SK-N-SH treated with all-trans-retinoic acid at 6 μM for 48 hours (cell line): ENCODE measurements around the gene C17orf100.

Source experiments
- ATAC-seq: fragments of 200-7000 bp; cut with Tn5 transposase; 3 replicates; pipeline ENCODE4 v1.9.1; 2020; ENCODE audit warnings: mild to moderate bottlenecking, moderate library complexity
- ARNTL ChIP-seq: fragments of 450-650 bp; formaldehyde crosslinking; IDR thresholded peaks from 2 replicates; pipeline ENCODE4 v1.5.0; 2020; ENCODE audit warnings: low read depth, mild to moderate bottlenecking, moderate library complexity, borderline replicate concordance
- BACH2 ChIP-seq: fragments of 250-450 bp; sonication (Bioruptor Pico); IDR thresholded peaks from 2 replicates; pipeline ENCODE4 v1.9.0; 2021; ENCODE audit warnings: mild to moderate bottlenecking, borderline replicate concordance
- CSDC2 ChIP-seq: fragments of 250-450 bp; sonication (Bioruptor Pico); IDR thresholded peaks from 2 replicates; pipeline ENCODE4 v1.5.0; 2020; ENCODE audit warnings: mild to moderate bottlenecking, moderate library complexity
- ESRRG ChIP-seq: fragments of 250-450 bp; sonication (Bioruptor Pico); IDR thresholded peaks from 2 replicates; pipeline ENCODE4 v1.6.1; 2021; ENCODE audit warnings: mild to moderate bottlenecking
- GLIS3 ChIP-seq: fragments of 250-450 bp; sonication (Bioruptor Pico); IDR thresholded peaks from 2 replicates; pipeline ENCODE4 v1.5.0; 2020; ENCODE audit warnings: mild to moderate bottlenecking, moderate library complexity
- ISL1 ChIP-seq: fragments of 250-450 bp; sonication (Bioruptor Pico); IDR thresholded peaks from 2 replicates; pipeline ENCODE4 v2.1.2; 2022; ENCODE audit warnings: mild to moderate bottlenecking, moderate library complexity
- PATZ1 ChIP-seq: fragments of 250-450 bp; sonication (Bioruptor Pico); IDR thresholded peaks from 2 replicates; pipeline ENCODE4 v1.8.0; 2020; ENCODE audit warnings: mild to moderate bottlenecking, moderate library complexity, borderline replicate concordance
- POU6F1 ChIP-seq: fragments of 250-450 bp; sonication (Bioruptor Pico); IDR thresholded peaks from 2 replicates; pipeline ENCODE4 v1.8.0; 2021; ENCODE audit warnings: low read depth, mild to moderate bottlenecking, moderate library complexity, borderline replicate concordance
- RARB ChIP-seq: fragments of 250-450 bp; sonication (Bioruptor Pico); IDR thresholded peaks from 2 replicates; pipeline ENCODE4 v1.8.0; 2021; ENCODE audit warnings: mild to moderate bottlenecking, moderate library complexity
- SNAI2 ChIP-seq: fragments of 250-450 bp; sonication (Bioruptor Pico); IDR thresholded peaks from 2 replicates; pipeline ENCODE4 v1.5.0; 2020; ENCODE audit warnings: mild to moderate bottlenecking, moderate library complexity
- TCF4 ChIP-seq: fragments of 250-450 bp; sonication (Bioruptor Pico); IDR thresholded peaks from 2 replicates; pipeline ENCODE4 v1.8.0; 2021; ENCODE audit warnings: mild to moderate bottlenecking, moderate library complexity, borderline replicate concordance
- ZFP3 ChIP-seq: fragments of 250-450 bp; sonication (Bioruptor Pico); IDR thresholded peaks from 2 replicates; pipeline ENCODE4 v1.5.0; 2020; ENCODE audit warnings: mild to moderate bottlenecking, moderate library complexity
- ZFP30 ChIP-seq: fragments of 450-650 bp; formaldehyde crosslinking; IDR thresholded peaks from 2 replicates; pipeline ENCODE4 v1.5.0; 2022; ENCODE audit warnings: mild to moderate bottlenecking, moderate library complexity
- ZNF565 ChIP-seq: fragments of 450-650 bp; formaldehyde crosslinking; conservative IDR thresholded peaks from 2 replicates; pipeline ENCODE4 v1.5.0; 2020; ENCODE audit warnings: low read depth, mild to moderate bottlenecking, moderate library complexity
- ZNF70 ChIP-seq: fragments of 450-650 bp; formaldehyde crosslinking; IDR thresholded peaks from 2 replicates; pipeline ENCODE4 v1.5.0; 2020; ENCODE audit warnings: mild to moderate bottlenecking, moderate library complexity
- ZNF8 ChIP-seq: fragments of 450-650 bp; formaldehyde crosslinking; IDR thresholded peaks from 2 replicates; pipeline ENCODE4 v1.5.0; 2020; ENCODE audit warnings: mild to moderate bottlenecking, moderate library complexity
- TF ChIP-seq, protein P1 (sequence below): fragments of 250-450 bp; sonication (Bioruptor Pico); IDR thresholded peaks from 2 replicates; pipeline ENCODE4 v1.5.1; 2020; ENCODE audit warnings: low read depth, mild to moderate bottlenecking, moderate library complexity
- TF ChIP-seq, protein P2 (sequence below): fragments of 250-450 bp; sonication (Bioruptor Pico); IDR thresholded peaks from 2 replicates; pipeline ENCODE4 v1.5.0; 2020; ENCODE audit warnings: mild to moderate bottlenecking, moderate library complexity

C17orf100 gene

DNA sequence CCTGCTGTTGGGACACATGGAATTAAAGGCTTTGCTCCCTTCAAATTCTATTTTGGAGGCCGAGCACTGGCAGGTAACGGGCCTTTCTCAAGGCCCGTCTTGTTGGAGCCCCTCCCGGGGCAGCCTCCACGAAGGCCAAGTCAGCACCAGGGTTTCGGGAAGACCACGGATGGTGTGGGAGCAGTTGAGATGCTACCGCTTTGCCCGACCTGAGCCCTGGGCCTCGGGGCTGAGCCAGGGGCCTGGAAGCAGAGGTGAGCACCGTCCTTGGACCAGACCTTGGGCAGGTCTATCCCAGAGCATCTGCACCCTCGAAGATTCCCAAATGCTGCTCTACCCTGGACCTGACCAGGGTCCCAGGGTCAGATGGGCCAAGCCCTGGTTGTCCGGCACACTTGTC, 23.0 kb downstream of the C17orf100 start:
- ATAC-seq: no peak
- TF ChIP-seq POU6F1 (CRISPR knock-in tag) (no peak), ZFP30 (CRISPR knock-in tag) (no peak), ZNF565 (no peak), PATZ1 (CRISPR knock-in tag) (no peak), ZFP3 (CRISPR knock-in tag) (no peak), TCF4 (no peak), SNAI2 (CRISPR knock-in tag) (no peak), GLIS3 (CRISPR knock-in tag) (no peak), ARNTL (CRISPR knock-in tag) (no peak), RARB (CRISPR knock-in tag) (no peak), ZNF8 (CRISPR knock-in tag) (no peak), BACH2 (no peak), CSDC2 (CRISPR knock-in tag) (no peak)
- TF ChIP-seq, protein P1, sequence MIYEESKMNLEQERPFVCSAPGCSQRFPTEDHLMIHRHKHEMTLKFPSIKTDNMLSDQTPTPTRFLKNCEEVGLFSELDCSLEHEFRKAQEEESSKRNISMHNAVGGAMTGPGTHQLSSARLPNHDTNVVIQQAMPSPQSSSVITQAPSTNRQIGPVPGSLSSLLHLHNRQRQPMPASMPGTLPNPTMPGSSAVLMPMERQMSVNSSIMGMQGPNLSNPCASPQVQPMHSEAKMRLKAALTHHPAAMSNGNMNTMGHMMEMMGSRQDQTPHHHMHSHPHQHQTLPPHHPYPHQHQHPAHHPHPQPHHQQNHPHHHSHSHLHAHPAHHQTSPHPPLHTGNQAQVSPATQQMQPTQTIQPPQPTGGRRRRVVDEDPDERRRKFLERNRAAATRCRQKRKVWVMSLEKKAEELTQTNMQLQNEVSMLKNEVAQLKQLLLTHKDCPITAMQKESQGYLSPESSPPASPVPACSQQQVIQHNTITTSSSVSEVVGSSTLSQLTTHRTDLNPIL (CRISPR knock-in tag): no peak
- TF ChIP-seq, all 23 proteins: peak for 0

DNA sequence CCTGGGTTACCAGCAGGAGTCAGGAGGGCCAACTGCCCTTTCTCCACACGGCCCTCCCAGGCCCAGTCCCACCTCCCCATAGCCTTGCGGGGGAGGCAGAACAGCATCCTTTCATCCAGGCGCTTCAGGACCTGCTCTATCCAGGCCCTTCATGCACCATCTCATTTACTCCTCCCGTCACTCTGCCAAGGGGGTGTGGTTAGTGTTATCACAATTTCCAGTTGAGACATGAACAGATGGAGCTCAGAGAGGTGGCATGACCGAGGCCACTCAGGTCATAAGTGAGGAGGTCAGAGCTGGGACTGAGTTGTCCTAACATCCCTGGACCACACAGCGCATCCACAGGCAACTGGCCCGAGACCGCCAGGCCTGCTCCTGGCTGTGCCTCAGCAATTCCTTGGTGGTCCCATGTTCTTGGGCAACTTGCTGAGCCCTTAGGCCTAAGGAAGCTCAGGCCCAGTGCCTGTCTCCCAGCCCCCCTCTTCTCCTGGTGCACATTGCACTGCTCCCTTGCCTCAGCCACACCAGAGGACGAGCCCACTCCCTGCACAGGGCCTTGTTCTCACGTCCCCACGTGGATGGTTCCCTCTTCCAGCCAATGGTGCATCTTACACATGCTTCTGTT, 23.8 kb downstream of the C17orf100 start:
- ATAC-seq: no peak

DNA sequence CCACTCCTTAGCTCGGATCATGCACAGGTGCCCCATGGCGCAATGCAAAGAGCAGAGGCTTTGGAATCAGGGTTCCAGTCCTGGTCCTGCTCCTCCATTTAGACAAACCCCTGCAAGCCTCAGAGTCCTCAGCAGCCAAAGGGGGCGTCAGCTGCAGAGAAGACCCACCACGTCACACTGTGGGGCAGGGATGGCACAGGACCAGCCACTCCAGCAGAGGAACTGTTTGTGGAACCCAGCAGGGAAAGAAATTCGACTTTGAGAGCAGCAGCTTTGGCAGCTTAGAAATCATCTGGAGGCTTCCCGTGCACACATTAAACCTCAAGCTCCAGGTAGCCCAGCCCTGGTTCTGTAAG, 25.2 kb downstream of the C17orf100 start:
- TF ChIP-seq ISL1 (CRISPR knock-in tag) (no peak), TCF4 (no peak), ZNF8 (CRISPR knock-in tag) (no peak), RARB (CRISPR knock-in tag) (no peak), SNAI2 (CRISPR knock-in tag) (no peak), ARNTL (CRISPR knock-in tag) (no peak), ESRRG (CRISPR knock-in tag) (no peak), POU6F1 (CRISPR knock-in tag) (no peak), ZNF70 (no peak)
- TF ChIP-seq, protein P1 (CRISPR knock-in tag): no peak
- TF ChIP-seq, protein P2, sequence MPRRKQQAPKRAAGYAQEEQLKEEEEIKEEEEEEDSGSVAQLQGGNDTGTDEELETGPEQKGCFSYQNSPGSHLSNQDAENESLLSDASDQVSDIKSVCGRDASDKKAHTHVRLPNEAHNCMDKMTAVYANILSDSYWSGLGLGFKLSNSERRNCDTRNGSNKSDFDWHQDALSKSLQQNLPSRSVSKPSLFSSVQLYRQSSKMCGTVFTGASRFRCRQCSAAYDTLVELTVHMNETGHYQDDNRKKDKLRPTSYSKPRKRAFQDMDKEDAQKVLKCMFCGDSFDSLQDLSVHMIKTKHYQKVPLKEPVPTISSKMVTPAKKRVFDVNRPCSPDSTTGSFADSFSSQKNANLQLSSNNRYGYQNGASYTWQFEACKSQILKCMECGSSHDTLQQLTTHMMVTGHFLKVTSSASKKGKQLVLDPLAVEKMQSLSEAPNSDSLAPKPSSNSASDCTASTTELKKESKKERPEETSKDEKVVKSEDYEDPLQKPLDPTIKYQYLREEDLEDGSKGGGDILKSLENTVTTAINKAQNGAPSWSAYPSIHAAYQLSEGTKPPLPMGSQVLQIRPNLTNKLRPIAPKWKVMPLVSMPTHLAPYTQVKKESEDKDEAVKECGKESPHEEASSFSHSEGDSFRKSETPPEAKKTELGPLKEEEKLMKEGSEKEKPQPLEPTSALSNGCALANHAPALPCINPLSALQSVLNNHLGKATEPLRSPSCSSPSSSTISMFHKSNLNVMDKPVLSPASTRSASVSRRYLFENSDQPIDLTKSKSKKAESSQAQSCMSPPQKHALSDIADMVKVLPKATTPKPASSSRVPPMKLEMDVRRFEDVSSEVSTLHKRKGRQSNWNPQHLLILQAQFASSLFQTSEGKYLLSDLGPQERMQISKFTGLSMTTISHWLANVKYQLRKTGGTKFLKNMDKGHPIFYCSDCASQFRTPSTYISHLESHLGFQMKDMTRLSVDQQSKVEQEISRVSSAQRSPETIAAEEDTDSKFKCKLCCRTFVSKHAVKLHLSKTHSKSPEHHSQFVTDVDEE: no peak
- TF ChIP-seq, all 23 proteins: peak for 0
- no peak for ATAC-seq

More for the DNA sequence above, 23.8 kb downstream of the C17orf100 start:
- TF ChIP-seq CSDC2 (CRISPR knock-in tag) (no peak), GLIS3 (CRISPR knock-in tag) (no peak), BACH2 (no peak), ESRRG (CRISPR knock-in tag) (no peak)
